Vagina (tissue), 2 donors: ENCODE measurements around the gene QKI.

Experiments
- POLR2A ChIP-seq, 2 donors: fragments of 450-650 bp; IDR thresholded peaks; one replicate each; pipeline ENCODE4 v1.6.1; 2017; ENCODE audit warnings: antibody characterized with exemption in 2 of 2, mild to moderate bottlenecking in 2 of 2, moderate library complexity in 2 of 2
- POLR2AphosphoS5 ChIP-seq, 2 donors: sonication (generic); formaldehyde crosslinking; IDR thresholded peaks; one replicate each; pipeline ENCODE4 v1.9.0; 2017; ENCODE audit warnings: antibody characterized with exemption in 2 of 2, mild to moderate bottlenecking in 2 of 2, low read depth in 1 of 2; ENCODE audit not compliant: insufficient read depth in 1 of 2
- TF ChIP-seq, protein P1 (sequence below), 3 experiments: fragments of 450-650 bp in 2 of 3; fragments of 200-600 bp in 1 of 3; sonication (generic) in 1 of 3; IDR thresholded peaks; one replicate each; pipeline ENCODE4 v1.5.1; 2017 to 2019; ENCODE audit warnings: antibody characterized with exemption in 3 of 3, mild to moderate bottlenecking in 2 of 3, moderate library complexity in 2 of 3

DNA sequence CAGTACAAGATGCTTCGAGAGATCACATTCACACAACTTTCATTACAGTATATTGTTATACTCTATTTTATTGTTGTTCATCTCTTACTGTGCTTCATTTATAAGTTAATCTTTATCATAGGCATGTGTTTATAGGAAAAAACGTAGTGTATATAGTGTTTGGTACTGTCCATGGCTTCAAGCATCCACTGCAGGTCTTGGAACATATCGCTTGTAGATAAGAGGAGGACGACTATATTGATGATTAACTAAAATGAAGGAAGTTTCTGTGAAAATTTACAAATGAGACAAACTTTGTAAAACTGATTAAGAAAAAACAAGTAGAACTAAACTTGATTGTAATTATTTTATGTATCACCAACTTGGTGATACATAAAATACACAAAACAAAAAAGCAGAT lies 98.5 kb downstream of the QKI start:
- TF ChIP-seq POLR2AphosphoS5 (IDR thresholded peaks at IDR 0.05; ENCODE audit: insufficient read depth in 1 of 2, low read depth in 1 of 2) (no peak), POLR2A (IDR thresholded peaks at IDR 0.05) (no peak)
- TF ChIP-seq, protein P1, sequence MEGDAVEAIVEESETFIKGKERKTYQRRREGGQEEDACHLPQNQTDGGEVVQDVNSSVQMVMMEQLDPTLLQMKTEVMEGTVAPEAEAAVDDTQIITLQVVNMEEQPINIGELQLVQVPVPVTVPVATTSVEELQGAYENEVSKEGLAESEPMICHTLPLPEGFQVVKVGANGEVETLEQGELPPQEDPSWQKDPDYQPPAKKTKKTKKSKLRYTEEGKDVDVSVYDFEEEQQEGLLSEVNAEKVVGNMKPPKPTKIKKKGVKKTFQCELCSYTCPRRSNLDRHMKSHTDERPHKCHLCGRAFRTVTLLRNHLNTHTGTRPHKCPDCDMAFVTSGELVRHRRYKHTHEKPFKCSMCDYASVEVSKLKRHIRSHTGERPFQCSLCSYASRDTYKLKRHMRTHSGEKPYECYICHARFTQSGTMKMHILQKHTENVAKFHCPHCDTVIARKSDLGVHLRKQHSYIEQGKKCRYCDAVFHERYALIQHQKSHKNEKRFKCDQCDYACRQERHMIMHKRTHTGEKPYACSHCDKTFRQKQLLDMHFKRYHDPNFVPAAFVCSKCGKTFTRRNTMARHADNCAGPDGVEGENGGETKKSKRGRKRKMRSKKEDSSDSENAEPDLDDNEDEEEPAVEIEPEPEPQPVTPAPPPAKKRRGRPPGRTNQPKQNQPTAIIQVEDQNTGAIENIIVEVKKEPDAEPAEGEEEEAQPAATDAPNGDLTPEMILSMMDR (IDR thresholded peaks at IDR 0.05), result no peak
